ENCODE measurements around the gene SLC16A3. TPM values are rescaled to one million over a fixed set of nuclear protein-coding genes. Genes with fewer than 3 reads are reported as not detected.

The SLC16A3 gene
- total and polyA plus RNA-seq, 2 of the 8 experiments (the other 6 are each of a cell fraction or from before 2014, with no cell fraction given) = 3.8 to 8.7 TPM

DNA sequence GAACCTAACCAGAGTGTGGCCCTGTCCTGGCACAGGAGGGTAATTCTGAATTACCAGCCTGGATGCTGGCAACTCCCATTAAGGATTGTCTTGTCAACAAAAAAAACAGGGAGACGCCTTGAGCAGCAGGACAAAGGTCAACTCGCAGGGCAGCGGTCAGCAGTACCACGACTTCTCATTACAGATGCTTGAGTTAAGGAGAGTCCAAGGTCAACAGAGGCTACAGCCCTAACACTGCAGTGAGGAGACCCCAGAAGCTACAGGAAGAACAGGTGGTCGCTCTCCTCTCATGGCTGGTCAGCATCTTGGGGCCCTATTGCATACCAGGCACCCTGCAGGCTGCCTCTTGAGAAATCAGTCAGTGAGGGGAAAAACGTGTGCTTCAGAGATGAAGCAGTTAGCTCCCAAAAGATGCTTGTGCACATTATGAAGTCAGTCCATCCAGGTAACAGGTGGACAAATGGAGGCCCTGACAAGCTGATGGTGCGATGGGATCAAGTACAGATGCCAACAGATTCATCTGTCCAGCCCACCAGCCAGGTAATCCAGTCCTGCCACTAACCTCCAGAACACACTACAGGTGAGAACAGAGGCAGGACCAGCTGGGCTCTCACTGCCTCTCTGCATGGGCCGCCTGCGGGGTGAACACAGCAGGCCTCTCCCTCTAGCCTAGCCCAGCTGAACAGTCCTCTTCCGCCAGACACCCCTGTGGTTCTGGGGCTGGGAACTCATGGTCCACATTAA is 40.5 kb downstream of the SLC16A3 start:
- Histone ChIP-seq H3K4ac (replicated peaks; ENCODE audit: insufficient read length, low read depth, low read length) (no peak overlapping the region), H3K9ac (replicated peaks in 1 of 4; ENCODE audit: extremely low read depth in 1 of 4, low read depth in 3 of 4, low read length in 3 of 4) (no peak overlapping the region; a peak in 1 of 7 replicates), H4K5ac (ENCODE audit: insufficient read length, low read depth, low read length) (no peak overlapping the region), H2BK12ac (ENCODE audit: low read depth, low read length) (no peak overlapping the region), H3K14ac (ENCODE audit: insufficient read length) (no peak overlapping the region), H2AK5ac (ENCODE audit: low read depth, low read length) (no peak overlapping the region), H2BK15ac (ENCODE audit: low read length) (no peak overlapping the region), H3K27ac (ENCODE audit: low read depth, low read length) (no peak overlapping the region), H4K8ac (ENCODE audit: extremely low read depth, insufficient read depth, low read length) (peak overlapping the region; percentile 16; the same call in 1 of the 2 replicates), H3K27me3 (replicated peaks in 1 of 4; ENCODE audit: control insufficient read depth in 3 of 4, extremely low read depth in 1 of 4, insufficient read depth in 3 of 4, low read length in 3 of 4) (peaks cover 0 to 5% (median 4%) of the 10 kb centered on the region in 4 experiments; a peak in 3 of 7 replicates), H2BK5ac (ENCODE audit: low read depth, low read length) (no peak overlapping the region), H3K79me1 (ENCODE audit: low read depth, low read length) (peaks cover 37% of the 10 kb centered on the region), H3K4me2 (ENCODE audit: insufficient read depth in 1 of 2, low read depth in 2 of 2, low read length in 2 of 2) (no peak overlapping the region; a peak in 1 of 4 replicates), H2BK20ac (ENCODE audit: low read length) (no peak overlapping the region), H3K23ac (ENCODE audit: insufficient read length) (no peak overlapping the region), H3K56ac (replicated peaks; ENCODE audit: insufficient read length, low read depth, low read length) (no peak overlapping the region), H3K4me1 (replicated peaks in 1 of 4; ENCODE audit: control insufficient read depth in 3 of 4, insufficient read depth in 4 of 4, low read length in 3 of 4) (peaks cover 0 to 30% (median 7%) of the 10 kb centered on the region in 4 experiments; a peak in 6 of 7 replicates), H3K36me3 (ENCODE audit: control insufficient read depth in 2 of 4, insufficient read depth in 4 of 4, low read length in 3 of 4) (peaks cover 12 to 44% (median 20%) of the 10 kb centered on the region in 4 experiments), H3K79me2 (ENCODE audit: control insufficient read depth in 1 of 2, insufficient read depth in 2 of 2, low read length in 2 of 2) (peaks cover 52 to 81% of the 10 kb centered on the region in 2 experiments), H4K20me1 (replicated peaks in 1 of 2; ENCODE audit: control insufficient read depth in 1 of 2, insufficient read depth in 2 of 2, low read length in 2 of 2) (peaks cover 51 to 58% of the 10 kb centered on the region in 2 experiments), H4K91ac (replicated peaks; ENCODE audit: insufficient read length, low read length) (no peak overlapping the region), H2BK120ac (replicated peaks; ENCODE audit: low read depth, low read length) (no peak overlapping the region), H3K18ac (ENCODE audit: extremely low read depth, low read length) (no peak overlapping the region), H3K23me2 (ENCODE audit: low read depth, low read length) (peaks cover 6% of the 10 kb centered on the region), H3K9me3 (ENCODE audit: insufficient read depth in 2 of 2, low read depth in 1 of 2, low read length in 1 of 2) (no peaks in the 10 kb centered on the region), H3K4me3 (ENCODE audit: extremely low read depth in 1 of 4, insufficient read depth in 2 of 4, low read depth in 3 of 4, low read length in 4 of 4) (no peak overlapping the region), H2AFZ (ENCODE audit: low read length) (no peak overlapping the region)
- TF ChIP-seq RXRA (IDR thresholded peaks at IDR 0.05; ENCODE audit: insufficient read depth, low read depth, low read length) (no peak), TAF1 (IDR thresholded peaks at IDR 0.05; ENCODE audit: low read depth, low read length) (no peak), POLR2A (IDR thresholded peaks at IDR 0.05; ENCODE audit: control extremely low read depth in 1 of 2, low read depth in 2 of 2, low read length in 2 of 2) (peak in 1 of 2 experiments; percentile 24; a peak in 2 of 3 replicates), FOSL1 (IDR thresholded peaks at IDR 0.05; ENCODE audit: insufficient read depth, low read depth, low read length) (no peak)
- CTCF ChIA-PET (ENCODE audit: partially characterized antibody) = interaction anchor here (1.0 to 1.8 kb wide), 5 partner anchors 27 to 53 kb away, joined by 3 to 8 read pairs (median 4); partner anchors contain the start of gene CD7
- WGBS, 2 experiments (ENCODE audit: extremely low coverage in 1 of 2, insufficient coverage in 1 of 2, insufficient read length in 1 of 2, insufficient replicate concordance in 2 of 2, low coverage in 1 of 2, low lambda C conversion rate in 2 of 2, missing lambda C conversion rate in 1 of 2) = 93% methylated on average over 10 of the region's 10 CpGs; no CpG with 5 or more reads in 1 of the 2 experiments
- FAIRE-seq = no peak
- POLR2A ChIA-PET (ENCODE audit: partially characterized antibody) = interaction anchor here (0.6 to 2.1 kb wide), 8 partner anchors 12 to 33 kb away, joined by 3 to 6 read pairs (median 3); no protein-coding TSS in a partner anchor
- DNase-seq (ENCODE audit: low read depth in 1 of 2, low spot score in 2 of 2) = no peak

Measured in H1 (cell line).